Islet of Langerhans (tissue), 1 donor: ENCODE measurements around the gene BRD3OS.

Experiments
- FAIRE-seq: peaks from one replicate; lab custom pipeline; 2011; peaks lifted over from hg19 to GRCh38; lab: Jason Lieb, UNC

Gene BRD3OS

GRCh38 chr9:134034215-134035040 is 9.1 kb downstream of the BRD3OS start:
- no peak for FAIRE-seq

GRCh38 chr9:134035041-134036039 is 10.1 kb downstream of the BRD3OS start:
- no peak for FAIRE-seq

GRCh38 chr9:134036130-134036529 is 10.8 kb downstream of the BRD3OS start:
- FAIRE-seq = no peak

GRCh38 chr9:134037641-134038040 is 12.4 kb downstream of the BRD3OS start:
- peak; percentile 17 for FAIRE-seq

- no peak for FAIRE-seq
These were observed 14.3 kb downstream of the BRD3OS start for GRCh38 chr9:134039386-134040175.

GRCh38 chr9:134040176-134040565 is 14.9 kb downstream of the BRD3OS start:
- no peak for FAIRE-seq

- no peak for FAIRE-seq
These were observed 15.7 kb downstream of the BRD3OS start for GRCh38 chr9:134040781-134041648.

GRCh38 chr9:134041649-134041962 is 16.3 kb downstream of the BRD3OS start:
- no peak for FAIRE-seq

GRCh38 chr9:134043531-134043988 is 18.3 kb downstream of the BRD3OS start:
- FAIRE-seq = no peak

- no peak for FAIRE-seq
These were observed 19.7 kb downstream of the BRD3OS start for GRCh38 chr9:134044944-134045343.

- no peak for FAIRE-seq
These were observed 20.7 kb downstream of the BRD3OS start for GRCh38 chr9:134045841-134046544.

GRCh38 chr9:134046894-134047681 is 21.8 kb downstream of the BRD3OS start:
- FAIRE-seq = no peak

GRCh38 chr9:134047868-134048581 is 22.7 kb downstream of the BRD3OS start:
- no peak for FAIRE-seq

- FAIRE-seq = no peak
These were observed 23.3 kb downstream of the BRD3OS start for GRCh38 chr9:134048582-134048968.

GRCh38 chr9:134049236-134049635 is 24.0 kb downstream of the BRD3OS start:
- no peak for FAIRE-seq

GRCh38 chr9:134049772-134050588 is 24.7 kb downstream of the BRD3OS start:
- no peak for FAIRE-seq

GRCh38 chr9:134050726-134051125 is 25.4 kb downstream of the BRD3OS start:
- FAIRE-seq = no peak

- FAIRE-seq = no peak
These were observed 26.0 kb downstream of the BRD3OS start for GRCh38 chr9:134051319-134051718.
